Neuronal stem cell (in vitro differentiated cells): ENCODE measurements around the gene EHD1.

Experiments used
- DNase-seq: peaks from one replicate; pipeline ENCODE4 v3.0.0-alpha.2; 2013; ENCODE audit warnings: low spot score
- H2AFZ ChIP-seq: one replicate; pipeline ENCODE4 v1.6.1; 2013; ENCODE audit warnings: mild to moderate bottlenecking, low read length, inconsistent platforms
- H2AK5ac ChIP-seq: 2 replicates; pipeline ENCODE4 v1.6.1; 2013; ENCODE audit warnings: low read depth, mild to moderate bottlenecking, inconsistent platforms, low read length, moderate library complexity, mixed read lengths
- H2BK120ac ChIP-seq: 2 replicates; pipeline ENCODE4 v1.6.1; 2013; ENCODE audit warnings: low read depth, mild to moderate bottlenecking, inconsistent platforms, low read length, moderate library complexity, mixed read lengths
- H2BK12ac ChIP-seq: one replicate; pipeline ENCODE4 v1.6.1; 2013; ENCODE audit warnings: low read length, inconsistent platforms
- H2BK15ac ChIP-seq: 2 replicates; pipeline ENCODE4 v1.6.1; 2013; ENCODE audit warnings: mild to moderate bottlenecking, low read length, inconsistent platforms, mixed read lengths
- H2BK5ac ChIP-seq: one replicate; pipeline ENCODE4 v1.6.1; 2013; ENCODE audit warnings: inconsistent platforms, mild to moderate bottlenecking, low read length, moderate library complexity
- H3K14ac ChIP-seq: one replicate; pipeline ENCODE4 v1.6.1; 2013; ENCODE audit warnings: low read length, inconsistent platforms
- H3K18ac ChIP-seq: 2 replicates; pipeline ENCODE4 v1.6.1; 2013; ENCODE audit warnings: low read length, inconsistent platforms
- H3K23ac ChIP-seq: 2 replicates; pipeline ENCODE4 v1.6.1; 2013; ENCODE audit warnings: low read depth, mild to moderate bottlenecking, mixed read lengths, low read length, inconsistent platforms; ENCODE audit not compliant: poor library complexity
- H3K27ac ChIP-seq: replicated peaks from 3 replicates; pipeline ENCODE4 v1.5.1; 2013; ENCODE audit warnings: low read length, inconsistent platforms
- H3K27me3 ChIP-seq, 3 experiments: 2 replicates each; pipeline ENCODE4 v1.6.1; 2013; ENCODE audit warnings: low read length in 3 of 3, mild to moderate bottlenecking in 2 of 3, inconsistent platforms in 1 of 3, low read depth in 1 of 3, mixed read lengths in 1 of 3, moderate library complexity in 1 of 3; ENCODE audit not compliant: control insufficient read depth in 3 of 3, insufficient read depth in 3 of 3
- H3K36me3 ChIP-seq, 2 donors: replicated peaks in 1 of 2; 2 replicates each; pipeline ENCODE4 v1.6.1; 2013; ENCODE audit warnings: low read length in 2 of 2; ENCODE audit not compliant: control insufficient read depth in 2 of 2, insufficient read depth in 2 of 2
- H3K4ac ChIP-seq: 2 replicates; pipeline ENCODE4 v1.6.1; 2013; ENCODE audit warnings: inconsistent platforms, mild to moderate bottlenecking, low read length, moderate library complexity
- H3K4me1 ChIP-seq, 2 donors: 1 replicate in 1 of 2; 2 replicates in 1 of 2; pipeline ENCODE4 v1.6.1; 2013; ENCODE audit warnings: low read length in 2 of 2, low read depth in 1 of 2; ENCODE audit not compliant: control insufficient read depth in 2 of 2, insufficient read depth in 1 of 2
- H3K4me2 ChIP-seq: one replicate; pipeline ENCODE4 v1.6.1; 2013; ENCODE audit warnings: mild to moderate bottlenecking, low read length, inconsistent platforms; ENCODE audit not compliant: insufficient read depth, poor library complexity, severe bottlenecking
- H3K4me3 ChIP-seq, 2 donors: 2 replicates each; pipeline ENCODE4 v1.5.1; 2013; ENCODE audit warnings: low read length in 2 of 2, mild to moderate bottlenecking in 2 of 2, inconsistent platforms in 1 of 2, moderate library complexity in 1 of 2
- H3K79me1 ChIP-seq: one replicate; pipeline ENCODE4 v1.6.1; 2013; ENCODE audit warnings: low read depth, mild to moderate bottlenecking, inconsistent platforms, low read length, moderate library complexity
- H3K9ac ChIP-seq: one replicate; pipeline ENCODE4 v1.6.1; 2013; ENCODE audit warnings: mild to moderate bottlenecking, low read depth, low read length, inconsistent platforms; ENCODE audit not compliant: poor library complexity
- H3K9me3 ChIP-seq, 2 donors: replicated peaks in 1 of 2; 2 replicates each; pipeline versions ENCODE3 to v1.6.1; 2013; ENCODE audit warnings: low read length in 2 of 2, mild to moderate bottlenecking in 2 of 2, inconsistent platforms in 1 of 2, low read depth in 1 of 2, mixed read lengths in 1 of 2, moderate library complexity in 1 of 2; ENCODE audit not compliant: control insufficient read depth in 2 of 2, insufficient read depth in 1 of 2
- H4K8ac ChIP-seq: one replicate; pipeline ENCODE4 v1.6.1; 2013; ENCODE audit warnings: low read depth, mild to moderate bottlenecking, inconsistent platforms, low read length, moderate library complexity
- H4K91ac ChIP-seq: one replicate; pipeline ENCODE4 v1.6.1; 2013; ENCODE audit warnings: low read length, low read depth, mild to moderate bottlenecking, inconsistent platforms; ENCODE audit not compliant: poor library complexity
- WGBS, 2 donors: extraction: QIAGEN DNeasy Blood & Tissue Kit; methylation state at CpG; one replicate each; pipeline ENCODE4 v1.1.7; 2013; ENCODE audit warnings: missing lambda C conversion rate in 2 of 2, mixed read lengths in 1 of 2; ENCODE audit not compliant: insufficient read length in 2 of 2, insufficient replicate concordance in 1 of 2; ENCODE audit errors: extremely low coverage in 2 of 2; 5-methylcytosine and 5-hydroxymethylcytosine counted together

Gene EHD1

GRCh38 chr11:64865286-64866172, 12.9 kb downstream of the EHD1 start:
- DNase-seq: no peak
- Histone ChIP-seq H3K4me1 (peaks cover 34 to 44% of the 10 kb centered on the region in 2 donors), H3K9ac (no peak overlapping the region), H3K4me2 (no peak overlapping the region), H2AK5ac (peak overlapping the region; percentile 11), H3K14ac (no peak overlapping the region), H4K8ac (no peak overlapping the region), H3K27me3 (no peaks in the 10 kb centered on the region), H2BK5ac (no peak overlapping the region), H3K36me3 (peaks cover 0 to 6% of the 10 kb centered on the region in 2 donors), H3K18ac (peak overlapping the region; percentile 58), H3K79me1 (peaks cover 18% of the 10 kb centered on the region), H2BK15ac (peak overlapping the region; percentile 14), H2BK12ac (peak overlapping the region; percentile 76), H3K4me3 (no peak overlapping the region), H2BK120ac (no peak overlapping the region), H3K27ac (peak overlapping the region; percentile 55), H3K23ac (no peak overlapping the region), H3K4ac (no peak overlapping the region), H2AFZ (no peak overlapping the region), H4K91ac (peak overlapping the region; percentile 11), H3K9me3 (no peaks in the 10 kb centered on the region)
- no CpG with 5 or more reads among the region's 15 CpGs for WGBS, 2 donors

- H3K4me2 ChIP-seq: no peak overlapping the region
- peak overlapping the region; percentile 84 for H2BK120ac ChIP-seq
- H3K27ac ChIP-seq: peak overlapping the region; percentile 55
- H4K91ac ChIP-seq: peak overlapping the region; percentile 11
- H3K9ac ChIP-seq: peak overlapping the region; percentile 18
- no CpG with 5 or more reads among the region's 18 CpGs for whole genome bisulfite sequencing, 2 donors
- no peaks in the 10 kb centered on the region for H3K27me3 ChIP-seq
- H3K4me1 ChIP-seq: peaks cover 29 to 36% of the 10 kb centered on the region in 2 donors
- peak overlapping the region; percentile 66 for H3K14ac ChIP-seq
- no peaks in the 10 kb centered on the region for H3K9me3 ChIP-seq
- no peak for DNase-seq
- H3K4me3 ChIP-seq: no peak overlapping the region
- no peak overlapping the region for H4K8ac ChIP-seq
- H2BK12ac ChIP-seq: peak overlapping the region; percentile 76
- peak overlapping the region; percentile 87 for H3K23ac ChIP-seq
- peaks cover 18% of the 10 kb centered on the region for H3K79me1 ChIP-seq
- peak overlapping the region; percentile 94 for H2BK5ac ChIP-seq
- H2BK15ac ChIP-seq: peak overlapping the region; percentile 99
- peak overlapping the region; percentile 64 for H2AFZ ChIP-seq
- H3K36me3 ChIP-seq: peaks cover 1 to 12% of the 10 kb centered on the region in 2 donors
- peak overlapping the region; percentile 99 for H2AK5ac ChIP-seq
- peak overlapping the region; percentile 96 for H3K18ac ChIP-seq
- H3K4ac ChIP-seq: no peak overlapping the region
Observed at GRCh38 chr11:64864473-64865285, 13.7 kb downstream of the EHD1 start.

DNA sequence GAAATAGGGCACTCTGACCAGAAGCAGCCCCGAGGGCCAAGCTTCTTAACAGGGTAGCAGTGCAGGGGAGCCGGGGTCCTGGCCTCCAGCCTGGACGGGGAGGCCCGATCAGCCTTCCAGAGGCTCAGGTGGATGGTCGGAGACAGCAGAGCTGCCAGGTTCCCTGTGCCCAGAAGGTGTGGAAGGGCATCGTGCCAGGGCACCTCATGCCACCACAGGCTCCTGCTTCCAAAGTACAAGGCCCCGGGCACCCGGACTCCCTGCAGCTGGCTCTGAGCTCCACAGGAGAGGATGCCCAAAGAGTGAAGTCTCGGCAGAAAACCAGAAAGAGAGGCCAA, 14.3 kb downstream of the EHD1 start:
- Histone ChIP-seq H2BK120ac (peak overlapping the region; percentile 84), H3K9me3 (no peaks in the 10 kb centered on the region), H2BK12ac (peak overlapping the region; percentile 58), H2BK5ac (peak overlapping the region; percentile 94), H2BK15ac (peak overlapping the region; percentile 99), H3K4me2 (no peak overlapping the region), H3K4me1 (peaks cover 29 to 34% of the 10 kb centered on the region in 2 donors), H3K79me1 (peaks cover 18% of the 10 kb centered on the region), H3K27ac (peak overlapping the region; percentile 55), H3K4me3 (no peak overlapping the region), H3K14ac (peak overlapping the region; percentile 66), H4K8ac (no peak overlapping the region), H2AFZ (peak overlapping the region; percentile 64), H3K4ac (no peak overlapping the region), H2AK5ac (peak overlapping the region; percentile 99), H3K27me3 (no peaks in the 10 kb centered on the region), H4K91ac (no peak overlapping the region), H3K9ac (peak overlapping the region; percentile 18), H3K18ac (peak overlapping the region; percentile 96), H3K23ac (peak overlapping the region; percentile 87), H3K36me3 (peaks cover 4 to 15% of the 10 kb centered on the region in 2 donors)
- DNase-seq: no peak
- no CpG with 5 or more reads among the region's 9 CpGs for WGBS, 2 donors
